Fibroblast of villous mesenchyme (primary cell): ENCODE data around the gene HACE1. TPM values are rescaled to one million over a fixed set of nuclear protein-coding genes. Genes with fewer than 3 reads are reported as not detected.
A peak's percentile ranks its signal among the peaks of the same experiment; 100 is the strongest.

Experiments
- DNase-seq: peaks from one replicate; pipeline ENCODE4 v3.0.0-alpha.2; 2010; ENCODE audit warnings: low read depth
- H3K4me3 ChIP-seq: 2 replicates; pipeline ENCODE4 v1.5.1; 2011; ENCODE audit warnings: low read depth, mild to moderate bottlenecking, low read length
- small RNA-seq: library from RNA; depleted of rRNA; stranded (forward); fragments of <200 nt; gene quantifications from one replicate; pipeline ENCODE3, GENCODE V24; 2012
- total RNA-seq: library from RNA; depleted of rRNA; stranded (reverse); fragments of >200 nt; gene quantifications from 2 replicates; pipeline ENCODE4 v1.2.3, GENCODE V29; 2012
- TF ChIP-seq, protein P1 (sequence below): IDR thresholded peaks from 2 replicates; pipeline ENCODE4 v1.5.1; 2012; ENCODE audit warnings: low read depth, mild to moderate bottlenecking, low read length; ENCODE audit not compliant: insufficient read depth

HACE1 gene
- total RNA-seq, 1 donor = 23.3 TPM

DNA sequence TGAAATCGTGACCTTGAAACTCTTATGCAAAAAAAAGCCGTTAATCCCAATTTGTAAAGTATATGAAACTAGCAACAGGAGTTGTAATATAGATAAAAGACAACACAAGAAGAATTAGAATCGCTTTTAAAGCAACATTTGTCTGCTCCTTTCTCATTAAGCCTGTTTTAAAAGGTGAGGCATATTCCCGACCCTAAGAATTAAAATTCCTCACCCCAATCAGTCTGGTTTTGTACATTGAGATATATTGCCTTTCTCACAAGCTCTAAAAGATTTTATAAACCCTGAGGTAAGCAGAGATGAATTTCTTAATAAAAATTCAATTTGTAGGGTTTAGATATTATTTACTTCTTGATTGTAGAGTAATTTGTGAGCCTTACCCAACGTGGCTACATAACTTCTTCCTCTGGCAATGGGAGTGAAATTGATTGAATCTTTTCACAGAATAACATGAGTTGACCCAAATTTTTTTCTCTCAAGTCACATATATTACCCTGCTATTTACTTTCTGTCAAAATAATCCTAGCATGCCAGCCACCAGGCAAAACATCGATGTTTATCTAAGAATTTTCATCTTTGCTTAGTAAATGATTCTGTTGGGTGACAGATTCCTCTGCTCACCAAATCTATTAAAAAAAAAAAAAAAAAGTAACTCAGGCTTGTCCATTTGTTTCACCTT is 173.7 kb downstream of the HACE1 start:
- no peak overlapping the region for H3K4me3 ChIP-seq
- no peak for DNase-seq
- TF ChIP-seq, protein P1, sequence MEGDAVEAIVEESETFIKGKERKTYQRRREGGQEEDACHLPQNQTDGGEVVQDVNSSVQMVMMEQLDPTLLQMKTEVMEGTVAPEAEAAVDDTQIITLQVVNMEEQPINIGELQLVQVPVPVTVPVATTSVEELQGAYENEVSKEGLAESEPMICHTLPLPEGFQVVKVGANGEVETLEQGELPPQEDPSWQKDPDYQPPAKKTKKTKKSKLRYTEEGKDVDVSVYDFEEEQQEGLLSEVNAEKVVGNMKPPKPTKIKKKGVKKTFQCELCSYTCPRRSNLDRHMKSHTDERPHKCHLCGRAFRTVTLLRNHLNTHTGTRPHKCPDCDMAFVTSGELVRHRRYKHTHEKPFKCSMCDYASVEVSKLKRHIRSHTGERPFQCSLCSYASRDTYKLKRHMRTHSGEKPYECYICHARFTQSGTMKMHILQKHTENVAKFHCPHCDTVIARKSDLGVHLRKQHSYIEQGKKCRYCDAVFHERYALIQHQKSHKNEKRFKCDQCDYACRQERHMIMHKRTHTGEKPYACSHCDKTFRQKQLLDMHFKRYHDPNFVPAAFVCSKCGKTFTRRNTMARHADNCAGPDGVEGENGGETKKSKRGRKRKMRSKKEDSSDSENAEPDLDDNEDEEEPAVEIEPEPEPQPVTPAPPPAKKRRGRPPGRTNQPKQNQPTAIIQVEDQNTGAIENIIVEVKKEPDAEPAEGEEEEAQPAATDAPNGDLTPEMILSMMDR = no peak

DNA sequence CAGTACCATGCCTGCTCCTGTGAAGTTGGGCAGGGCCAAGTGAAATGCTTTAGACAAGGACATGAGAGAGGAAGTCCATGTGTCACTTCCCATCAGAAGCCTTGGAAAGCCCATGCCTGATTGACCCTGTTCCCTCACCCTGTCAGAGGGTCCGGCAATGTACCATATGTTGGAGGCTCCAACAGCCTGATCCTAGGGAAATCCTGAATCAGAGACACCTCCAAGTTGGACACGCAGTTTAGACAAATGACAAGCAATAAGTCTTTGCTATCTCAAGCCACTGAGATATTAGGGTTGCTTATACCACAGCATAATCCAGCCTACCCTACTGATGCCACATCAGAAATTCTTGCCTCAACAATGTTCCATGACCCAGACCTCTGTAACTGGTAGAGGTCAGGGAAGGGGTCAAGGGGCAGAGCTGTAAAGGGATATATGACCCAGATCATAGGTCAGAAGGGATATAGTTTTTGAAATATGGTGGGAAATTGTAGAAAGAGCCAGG is 174.8 kb downstream of the HACE1 start:
- no peak overlapping the region for H3K4me3 ChIP-seq
- peak; percentile 46 for DNase-seq
- TF ChIP-seq, protein P1 = no peak

DNA sequence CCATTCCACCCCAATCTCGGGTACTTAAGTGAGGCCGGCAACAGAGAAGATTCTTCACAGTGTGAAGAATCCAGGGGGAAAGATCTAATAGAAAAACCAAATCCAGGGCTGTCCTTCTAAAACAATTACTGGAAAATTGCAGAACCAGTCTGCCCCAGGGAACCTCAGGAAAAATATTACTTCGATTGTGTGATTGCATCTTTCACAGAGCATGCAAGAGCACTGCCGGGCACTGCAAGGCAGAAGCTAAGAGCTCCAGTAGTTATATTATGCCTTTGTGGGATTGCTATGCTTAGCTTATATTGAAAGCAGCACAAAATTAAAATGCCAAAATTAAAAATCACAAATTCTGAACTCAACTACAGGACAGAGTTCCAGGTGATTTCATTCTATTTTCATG is 175.9 kb downstream of the HACE1 start:
- TF ChIP-seq, protein P1 = no peak
- no peak for DNase-seq

DNA sequence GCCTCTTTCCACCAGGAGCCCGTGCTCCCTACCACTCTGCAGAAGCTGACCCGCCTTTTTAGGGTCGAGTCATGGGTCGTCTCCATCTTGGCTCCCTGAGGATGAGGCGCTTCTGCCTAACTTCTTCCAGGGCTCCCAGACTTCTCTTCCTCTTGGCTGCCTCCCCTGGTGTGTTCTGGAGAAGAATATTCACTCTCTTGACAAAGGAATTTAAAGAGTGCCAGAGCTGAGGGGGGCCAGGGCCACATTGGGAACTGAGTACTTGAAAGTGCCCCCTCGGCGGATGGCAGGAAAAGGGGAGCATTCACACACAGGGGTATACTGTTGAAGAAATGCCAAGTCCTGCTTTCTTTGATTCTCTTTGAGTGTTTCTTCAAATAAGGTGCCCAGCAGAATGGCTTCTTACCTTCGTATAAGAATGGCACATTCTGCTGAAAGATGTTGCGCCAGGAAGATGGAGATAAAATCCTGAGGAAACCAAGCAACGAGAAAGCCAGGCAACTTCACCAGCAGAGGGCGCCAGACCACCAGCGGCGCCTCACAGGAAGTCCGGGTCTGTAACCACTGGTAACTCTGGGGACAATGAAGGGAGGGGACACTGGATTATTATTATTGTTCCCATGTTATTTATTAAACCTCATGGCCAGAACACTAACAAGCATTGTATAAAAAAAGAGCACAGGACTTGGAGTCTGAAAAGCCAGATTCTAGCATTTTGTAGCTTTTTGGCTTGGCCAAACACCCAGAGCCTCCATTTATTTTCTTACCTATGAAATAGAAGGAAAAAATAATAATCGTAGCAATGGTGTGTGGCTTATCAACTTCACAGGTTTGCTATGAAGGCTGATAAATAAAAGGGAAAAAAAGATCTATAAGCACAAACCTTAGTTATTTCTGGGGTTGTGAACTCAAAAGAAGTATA is 176.7 kb downstream of the HACE1 start:
- TF ChIP-seq, protein P1 = peak; percentile 83
- no peak overlapping the region for H3K4me3 ChIP-seq
- DNase-seq = peak; percentile 56

More for the DNA sequence above, 175.9 kb downstream of the HACE1 start:
- H3K4me3 ChIP-seq = no peak overlapping the region

DNA sequence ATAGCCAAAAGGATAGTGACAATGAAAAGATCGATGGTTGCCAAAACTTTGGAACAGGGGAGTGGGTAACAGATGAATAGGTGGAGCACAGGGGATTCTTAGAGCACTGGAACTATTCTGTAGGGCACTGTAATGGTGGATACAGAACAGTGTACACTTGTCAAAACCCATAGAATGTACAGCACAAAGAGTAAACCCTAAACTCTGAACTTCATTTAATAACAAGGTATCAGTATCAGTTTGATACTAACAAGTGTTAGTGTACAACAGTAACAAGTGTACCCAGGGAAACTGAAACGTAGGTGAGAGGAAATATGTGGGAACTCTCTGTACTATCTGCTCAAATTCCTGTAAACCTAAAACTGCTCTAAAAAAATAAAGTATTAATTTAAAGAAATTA is 179.2 kb downstream of the HACE1 start:
- no peak for DNase-seq
- no peak overlapping the region for H3K4me3 ChIP-seq
- TF ChIP-seq, protein P1 = no peak

DNA sequence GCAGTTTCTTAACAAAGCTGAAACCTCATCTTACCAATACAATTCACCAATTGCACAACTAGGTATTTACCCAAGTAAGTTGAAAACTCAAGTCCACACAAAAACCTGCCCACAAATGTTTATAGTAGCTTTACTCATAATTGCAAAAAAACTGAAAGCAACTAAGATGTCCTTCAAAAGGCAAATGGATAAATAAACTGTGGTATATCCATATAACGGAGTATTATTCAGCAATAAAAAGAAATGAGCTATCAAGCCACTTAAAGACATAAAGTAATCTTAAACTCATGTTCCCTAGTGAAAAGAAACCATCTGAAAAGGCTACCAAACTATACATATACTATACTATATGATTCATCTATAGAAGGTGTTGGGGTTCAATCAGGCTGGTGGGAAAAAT is 179.7 kb downstream of the HACE1 start:
- TF ChIP-seq, protein P1 = no peak
- no peak overlapping the region for H3K4me3 ChIP-seq
- DNase-seq = no peak

Small RNA genes within 50 kb of the gene (small RNA-seq; reads per million reads assigned to genes)
- gene RNU6-897P = not detected

Other genes starting within 250 kb of the HACE1 start
- gene LIN28B, start 97.2 kb upstream of the HACE1 start, total RNA-seq = 5.6 and 7.4 TPM in 2 replicates